Suprapubic skin (tissue), 4 donors: ENCODE measurements around the gene SRCAP. TPM values are rescaled to one million over a fixed set of nuclear protein-coding genes. Genes with fewer than 3 reads are reported as not detected.

Source experiments
- DNase-seq, 2 donors: peaks; one replicate each; pipeline ENCODE4 v3.0.0-alpha.2; 2019; ENCODE audit warnings: low spot score in 2 of 2
- H3K27ac ChIP-seq: fragments of 200-600 bp; sonication (generic); one replicate; pipeline ENCODE4 v1.5.1; 2019
- H3K27me3 ChIP-seq: fragments of 200-600 bp; sonication (generic); one replicate; pipeline ENCODE4 v1.5.1; 2019
- H3K36me3 ChIP-seq: fragments of 200-600 bp; sonication (generic); one replicate; pipeline ENCODE4 v1.5.1; 2019
- H3K4me1 ChIP-seq: fragments of 200-600 bp; sonication (generic); one replicate; pipeline ENCODE4 v1.5.1; 2019
- H3K4me3 ChIP-seq: fragments of 200-600 bp; sonication (generic); one replicate; pipeline ENCODE4 v1.5.1; 2019; ENCODE audit warnings: mild to moderate bottlenecking
- H3K9me3 ChIP-seq: fragments of 200-600 bp; sonication (generic); one replicate; pipeline ENCODE4 v1.5.1; 2019
- EP300 ChIP-seq: sonication (generic); formaldehyde crosslinking; IDR thresholded peaks from one replicate; pipeline ENCODE4 v1.6.1; 2017; ENCODE audit warnings: antibody characterized with exemption
- POLR2A ChIP-seq, 2 donors: fragments of 450-650 bp; IDR thresholded peaks; one replicate each; pipeline ENCODE4 v1.6.1; 2017; ENCODE audit warnings: antibody characterized with exemption in 2 of 2, mild to moderate bottlenecking in 2 of 2, moderate library complexity in 2 of 2
- POLR2AphosphoS5 ChIP-seq, 3 donors: sonication (generic); formaldehyde crosslinking; IDR thresholded peaks; one replicate each; pipeline ENCODE4 v1.6.1; 2017; ENCODE audit warnings: antibody characterized with exemption in 3 of 3
- WGBS: methylation state at CpG from one replicate; pipeline ENCODE4 v1.1.5; 2018; 5-methylcytosine and 5-hydroxymethylcytosine counted together
- total RNA-seq, 4 donors: library from RNA; depleted of rRNA; stranded (reverse); fragments of >200 nt; gene quantifications; one replicate each; pipeline ENCODE4 v1.1.0, GENCODE V29; 2016
- TF ChIP-seq, protein P1 (sequence below), 2 donors: fragments of 200-600 bp in 1 of 2; fragments of 450-650 bp in 1 of 2; sonication (generic) in 1 of 2; IDR thresholded peaks; one replicate each; pipeline ENCODE4 v1.5.1; 2016 to 2019; ENCODE audit warnings: antibody characterized with exemption in 2 of 2, mild to moderate bottlenecking in 1 of 2, moderate library complexity in 1 of 2

The SRCAP gene
- total RNA-seq, 4 donors from 2014 or later = 42.9 to 50.0 (median 44.6) TPM

DNA sequence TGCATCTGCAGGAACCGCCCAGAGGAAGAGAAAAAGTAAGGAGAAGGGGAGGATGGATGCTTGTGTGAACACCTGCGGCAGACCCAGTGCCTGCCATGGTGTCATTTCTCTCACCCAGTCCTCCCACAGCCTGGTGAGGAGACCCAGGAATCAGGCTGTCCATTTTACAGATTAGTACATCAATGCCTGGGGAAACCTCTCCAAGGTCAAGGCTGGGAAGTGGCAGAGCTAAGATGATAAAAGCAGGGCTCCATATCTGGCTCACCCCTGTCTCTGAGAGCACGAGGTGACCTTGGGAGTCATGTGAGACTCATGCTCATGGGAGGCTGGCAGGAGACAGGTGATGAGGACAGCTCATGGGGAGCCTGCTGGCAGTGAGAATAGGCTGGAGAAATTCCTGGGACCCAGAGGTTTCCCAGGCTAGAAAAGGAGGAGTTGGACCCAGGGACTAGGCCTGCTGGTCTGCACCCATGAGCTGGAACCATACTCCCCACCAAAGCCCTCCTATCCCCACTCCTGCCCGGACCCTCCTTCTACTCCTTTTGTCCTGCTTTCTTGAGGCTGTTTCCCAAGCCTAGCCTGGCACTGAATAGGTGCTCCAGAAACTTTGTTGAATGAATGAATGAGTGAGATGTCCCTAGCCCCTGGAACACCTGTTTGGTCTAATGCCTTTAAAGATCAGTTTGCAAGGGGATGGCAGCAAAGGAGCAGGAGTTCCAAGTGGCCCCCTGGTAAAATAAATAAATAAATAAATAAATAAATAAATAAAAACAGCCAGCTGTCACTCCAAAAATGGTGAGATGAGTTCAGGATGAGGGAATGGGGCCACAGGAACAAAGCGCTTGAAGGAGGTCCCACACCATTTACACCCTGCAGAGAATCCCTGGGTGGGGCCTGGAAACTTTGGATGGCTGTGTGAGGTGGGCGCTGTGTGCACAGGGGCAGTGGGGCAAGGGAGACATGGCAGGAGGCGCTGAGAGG lies 86.4 kb downstream of the SRCAP start:
- Histone ChIP-seq H3K27ac (no peak overlapping the region), H3K4me3 (peak overlapping the region; percentile 97), H3K4me1 (peaks cover 27% of the 10 kb centered on the region), H3K9me3 (no peaks in the 10 kb centered on the region), H3K27me3 (no peaks in the 10 kb centered on the region), H3K36me3 (peaks cover 31% of the 10 kb centered on the region)
- WGBS = 62% methylated on average over 7 of the region's 7 CpGs
- DNase-seq = no peak
- TF ChIP-seq EP300 = no peak
- TF ChIP-seq, protein P1, sequence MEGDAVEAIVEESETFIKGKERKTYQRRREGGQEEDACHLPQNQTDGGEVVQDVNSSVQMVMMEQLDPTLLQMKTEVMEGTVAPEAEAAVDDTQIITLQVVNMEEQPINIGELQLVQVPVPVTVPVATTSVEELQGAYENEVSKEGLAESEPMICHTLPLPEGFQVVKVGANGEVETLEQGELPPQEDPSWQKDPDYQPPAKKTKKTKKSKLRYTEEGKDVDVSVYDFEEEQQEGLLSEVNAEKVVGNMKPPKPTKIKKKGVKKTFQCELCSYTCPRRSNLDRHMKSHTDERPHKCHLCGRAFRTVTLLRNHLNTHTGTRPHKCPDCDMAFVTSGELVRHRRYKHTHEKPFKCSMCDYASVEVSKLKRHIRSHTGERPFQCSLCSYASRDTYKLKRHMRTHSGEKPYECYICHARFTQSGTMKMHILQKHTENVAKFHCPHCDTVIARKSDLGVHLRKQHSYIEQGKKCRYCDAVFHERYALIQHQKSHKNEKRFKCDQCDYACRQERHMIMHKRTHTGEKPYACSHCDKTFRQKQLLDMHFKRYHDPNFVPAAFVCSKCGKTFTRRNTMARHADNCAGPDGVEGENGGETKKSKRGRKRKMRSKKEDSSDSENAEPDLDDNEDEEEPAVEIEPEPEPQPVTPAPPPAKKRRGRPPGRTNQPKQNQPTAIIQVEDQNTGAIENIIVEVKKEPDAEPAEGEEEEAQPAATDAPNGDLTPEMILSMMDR (IDR thresholded peaks at IDR 0.05) = no peak
- no peak for TF ChIP-seq POLR2A (IDR thresholded peaks at IDR 0.05)
- TF ChIP-seq POLR2AphosphoS5 (IDR thresholded peaks at IDR 0.05) = no peak

DNA sequence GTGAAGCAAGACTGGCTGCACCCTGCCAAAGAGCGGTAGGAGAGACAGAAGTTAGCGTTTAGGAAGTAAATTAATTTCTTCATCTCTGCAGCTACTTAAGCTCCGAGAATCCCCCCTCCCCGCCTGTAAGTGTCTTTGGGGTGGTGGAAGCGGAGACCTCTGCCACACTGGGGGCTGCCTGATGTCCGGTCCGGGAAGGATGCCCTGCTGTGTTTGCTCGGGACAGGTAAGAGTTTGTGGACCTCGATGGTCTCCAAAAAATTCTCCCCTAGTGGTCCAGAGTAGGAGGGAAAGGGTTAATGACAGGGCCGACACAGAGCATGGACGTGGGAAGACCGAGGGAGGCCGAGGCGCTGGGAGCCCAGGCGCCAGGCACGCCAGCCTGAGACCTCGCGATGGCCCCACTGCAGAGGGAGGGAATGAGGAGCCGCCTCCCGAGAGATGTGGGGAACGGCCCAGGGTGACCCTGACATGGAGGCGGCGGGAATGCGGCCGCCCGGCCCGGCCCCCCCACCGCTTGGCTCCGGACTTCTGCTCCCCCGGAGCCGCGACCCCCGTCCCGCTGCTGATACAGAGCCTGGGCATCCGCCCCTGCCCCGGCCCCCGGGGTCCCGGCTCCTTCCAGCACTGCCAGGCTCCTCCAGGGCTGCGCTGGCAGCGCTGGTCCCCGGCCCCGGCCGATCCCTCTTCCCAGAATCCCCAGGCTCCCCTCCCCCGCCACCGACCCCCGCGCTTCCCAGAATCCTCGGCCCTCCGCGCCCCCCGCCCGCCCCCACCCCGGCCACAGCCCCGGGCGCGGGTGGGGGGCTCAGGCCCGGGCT lies 87.4 kb downstream of the SRCAP start:
- WGBS = 7% methylated on average over 20 of the region's 57 CpGs
- TF ChIP-seq POLR2AphosphoS5 (IDR thresholded peaks at IDR 0.05) (no peak), EP300 (no peak), POLR2A (IDR thresholded peaks at IDR 0.05) (no peak)
- TF ChIP-seq, protein P1 (IDR thresholded peaks at IDR 0.05) = no peak
- H3K9me3 ChIP-seq = no peaks in the 10 kb centered on the region
- peak overlapping the region; percentile 97 for H3K4me3 ChIP-seq
- peaks cover 30% of the 10 kb centered on the region for H3K36me3 ChIP-seq
- peak overlapping the region; percentile 91 for H3K27ac ChIP-seq
- no peak for DNase-seq
- H3K27me3 ChIP-seq = no peaks in the 10 kb centered on the region
- H3K4me1 ChIP-seq = peaks cover 27% of the 10 kb centered on the region

DNA sequence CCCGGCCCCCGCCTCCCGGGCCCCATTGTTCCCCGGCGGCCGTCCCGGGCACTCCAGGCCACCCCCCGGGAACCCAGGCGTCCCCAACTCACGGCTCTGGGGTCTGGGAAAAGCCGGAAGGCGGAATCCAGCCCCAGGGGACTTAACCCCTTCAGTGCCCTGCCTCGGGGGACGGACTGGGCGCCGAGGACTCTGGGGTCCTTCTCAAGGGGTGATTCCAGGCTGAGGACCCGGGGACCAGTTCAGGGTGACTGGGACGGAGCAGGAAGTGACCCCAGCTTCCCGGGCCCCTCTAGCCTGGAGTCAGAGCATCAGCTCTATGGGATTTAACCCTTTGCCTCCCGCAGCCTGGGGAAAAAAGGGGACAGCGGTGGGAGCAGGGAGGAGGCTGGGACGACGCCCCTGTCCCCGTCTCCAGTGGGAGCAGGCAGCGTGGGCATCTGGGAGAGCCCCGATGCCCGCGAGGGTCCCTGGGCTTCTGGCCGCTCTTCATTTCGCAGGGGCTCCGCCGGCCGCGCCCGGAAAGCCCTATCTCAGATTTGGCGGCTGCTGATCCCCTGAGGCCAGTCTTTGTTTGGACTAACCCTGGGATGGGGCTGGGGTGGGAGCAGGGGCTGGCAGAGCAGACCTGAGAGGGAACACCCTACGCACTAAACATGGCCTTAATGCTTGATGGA lies 88.1 kb downstream of the SRCAP start, which contains the start of gene ZNF629:
ZNF629 (minus strand) TSS at position 270 of the 677 bp plus-strand sequence. CDS start 2,723 bp downstream, outside the sequence.
- peak in 1 of 3 donors; percentile 55 for TF ChIP-seq POLR2AphosphoS5 (IDR thresholded peaks at IDR 0.05)
- TF ChIP-seq, protein P1 (IDR thresholded peaks at IDR 0.05) = no peak
- no peak for TF ChIP-seq EP300
- TF ChIP-seq POLR2A (IDR thresholded peaks at IDR 0.05) = no peak
- H3K36me3 ChIP-seq = peaks cover 23% of the 10 kb centered on the region
- no peaks in the 10 kb centered on the region for H3K9me3 ChIP-seq
- H3K27me3 ChIP-seq = no peaks in the 10 kb centered on the region
- peaks cover 27% of the 10 kb centered on the region for H3K4me1 ChIP-seq
- H3K4me3 ChIP-seq = peak within 1 kb of the TSS; percentile 97
- peak in 1 of 2 donors; percentile 85 for DNase-seq
- peak within 1 kb of the TSS; percentile 91 for H3K27ac ChIP-seq
- WGBS = 2% methylated on average over 15 of the region's 37 CpGs

DNA sequence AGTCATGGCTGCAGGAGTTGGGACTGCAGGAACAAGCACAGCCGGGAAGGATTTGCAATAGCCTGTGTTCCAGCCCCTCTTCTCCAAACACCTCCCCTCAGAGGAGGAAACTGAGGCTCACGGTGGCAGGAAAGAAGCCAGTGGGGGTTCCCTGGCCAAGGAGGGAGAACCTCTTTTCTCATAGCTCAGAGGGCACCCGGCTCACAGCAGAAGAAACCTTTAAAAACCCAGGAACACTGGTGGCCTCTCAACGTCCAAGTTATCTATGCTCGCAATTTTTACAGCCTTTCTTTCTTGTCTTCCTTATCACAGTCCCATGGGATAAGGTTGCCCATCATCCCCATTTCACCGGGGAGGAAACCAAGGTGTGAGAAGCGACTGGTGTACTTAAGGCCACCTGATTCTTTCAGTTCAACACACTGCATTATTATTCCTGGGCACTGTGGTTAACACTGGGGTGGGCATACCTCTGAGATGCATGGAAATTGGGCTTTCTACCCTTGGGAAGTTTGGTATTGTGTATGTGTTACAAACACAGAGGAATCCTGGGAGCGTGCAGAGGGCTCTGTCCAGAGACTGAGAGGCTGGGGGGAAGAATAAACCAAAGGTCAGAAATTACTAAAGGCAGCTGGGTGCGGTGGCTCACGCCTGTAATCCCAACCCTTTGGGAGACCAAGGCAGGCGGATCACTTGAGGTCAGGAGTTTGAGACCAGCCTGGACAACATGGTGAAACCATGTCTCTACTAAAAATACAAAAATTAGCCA lies 88.8 kb downstream of the SRCAP start:
- Histone ChIP-seq H3K36me3 (peaks cover 15% of the 10 kb centered on the region), H3K27ac (peak overlapping the region; percentile 91), H3K9me3 (no peaks in the 10 kb centered on the region), H3K27me3 (no peaks in the 10 kb centered on the region), H3K4me1 (peaks cover 27% of the 10 kb centered on the region), H3K4me3 (peak overlapping the region; percentile 97)
- no peak for DNase-seq
- 47% methylated on average over 11 of the region's 11 CpGs for WGBS
- no peak for TF ChIP-seq POLR2AphosphoS5 (IDR thresholded peaks at IDR 0.05)
- TF ChIP-seq, protein P1 (IDR thresholded peaks at IDR 0.05) = no peak
- TF ChIP-seq POLR2A (IDR thresholded peaks at IDR 0.05) = no peak
- TF ChIP-seq EP300 = no peak

Other genes starting within 250 kb of the SRCAP start
- 1 to 10 TPM in 2 of 4 donors, under 1 TPM in 2; 0.47 to 4.3 (median 1.9) TPM for gene ITGAL, start 226.4 kb upstream of the SRCAP start, total RNA-seq
- gene ZNF768, start 172.6 kb upstream of the SRCAP start, total RNA-seq = 10 to 100 TPM; 30.5 to 41.3 (median 36.6) TPM
- gene ZNF747, start 164.3 kb upstream of the SRCAP start, total RNA-seq = 10 to 100 TPM in 3 of 4 donors, 1 to 10 TPM in 1; 9.4 to 15.4 (median 11.5) TPM
- 10 to 100 TPM in 1 of 4 donors, 1 to 10 TPM in 3; 5.5 to 10.5 (median 8.7) TPM for gene ZNF764, start 140.8 kb upstream of the SRCAP start, total RNA-seq
- 10 to 100 TPM in 3 of 4 donors, 1 to 10 TPM in 1; 9.9 to 33.0 (median 20.0) TPM for gene ZNF688, start 127.5 kb upstream of the SRCAP start, total RNA-seq
- 10 to 100 TPM in 3 of 4 donors, 1 to 10 TPM in 1; 9.8 to 24.5 (median 11.2) TPM for gene ZNF785, start 113.5 kb upstream of the SRCAP start, total RNA-seq
- gene ZNF689, start 88.8 kb upstream of the SRCAP start, total RNA-seq = 10 to 100 TPM in 1 of 4 donors, 1 to 10 TPM in 3; 5.3 to 11.2 (median 6.0) TPM
- 10 to 100 TPM; 56.7 to 68.8 (median 62.1) TPM for gene PRR14, start 48.2 kb upstream of the SRCAP start, total RNA-seq
- gene FBRS, start 40.7 kb upstream of the SRCAP start, total RNA-seq = 10 to 100 TPM; 64.5 to 81.3 (median 73.1) TPM
- gene PHKG2, start 49.3 kb downstream of the SRCAP start, total RNA-seq = 10 to 100 TPM; 24.8 to 54.9 (median 36.1) TPM
- 1 to 10 TPM; 3.8 to 6.7 (median 5.0) TPM for gene CFAP119, start 62.9 kb downstream of the SRCAP start, total RNA-seq
- gene RNF40, start 63.2 kb downstream of the SRCAP start, total RNA-seq = 10 to 100 TPM; 65.6 to 89.7 (median 76.5) TPM
- gene ZNF629, start 88.0 kb downstream of the SRCAP start, total RNA-seq = 10 to 100 TPM; 11.5 to 22.9 (median 16.1) TPM
- gene BCL7C, start 194.9 kb downstream of the SRCAP start, total RNA-seq = 10 to 100 TPM; 32.3 to 47.2 (median 43.9) TPM
- gene CTF1, start 197.4 kb downstream of the SRCAP start, total RNA-seq = 1 to 10 TPM in 1 of 4 donors, under 1 TPM in 3; 0.30 to 1.3 (median 0.71) TPM
- gene FBXL19, start 224.4 kb downstream of the SRCAP start, total RNA-seq = 10 to 100 TPM; 21.7 to 28.7 (median 24.5) TPM
- 10 to 100 TPM; 25.7 to 41.0 (median 32.7) TPM for gene ORAI3, start 249.9 kb downstream of the SRCAP start, total RNA-seq